LNCaP clone FGC (cell line): Measurements from ENCODE around the gene TACR1.
"Not testable (repeated sequence)": the region's sequence is repeated elsewhere in the genome, so short reads cannot be mapped to it uniquely, and the experiment has no call there.

Experiments used
- DNase-seq: peaks from one replicate; pipeline ENCODE4 v3.0.0-alpha.2; 2011; ENCODE audit warnings: low read depth
- H3K4me3 ChIP-seq: 2 replicates; pipeline ENCODE4 v1.5.1; 2011; ENCODE audit warnings: mild to moderate bottlenecking, low read depth, low read length, control low read depth
- CTCF ChIP-seq: IDR thresholded peaks from 2 replicates; pipeline ENCODE4 v1.5.1; 2012; ENCODE audit warnings: mild to moderate bottlenecking; ENCODE audit not compliant: control insufficient read depth, insufficient read depth; ENCODE audit errors: extremely low read depth

TACR1 gene

GRCh38 chr2:75146606-75147332 lies 52.6 kb downstream of the TACR1 start:
- TF ChIP-seq CTCF, result no peak
- no peak overlapping the region for H3K4me3 ChIP-seq
- DNase-seq, result no peak

GRCh38 chr2:75146221-75146605 lies 53.1 kb downstream of the TACR1 start:
- DNase-seq, H3K4me3 ChIP-seq: not testable (repeated sequence)

- no peak for TF ChIP-seq CTCF
- H3K4me3 ChIP-seq, result no peak overlapping the region
- no peak for DNase-seq
These were observed 57.2 kb downstream of the TACR1 start for GRCh38 chr2:75142081-75142480.

- TF ChIP-seq CTCF, result no peak
- no peak overlapping the region for H3K4me3 ChIP-seq
- no peak for DNase-seq
These were observed 59.0 kb downstream of the TACR1 start for GRCh38 chr2:75140288-75140687.

GRCh38 chr2:75139171-75139570 lies 60.1 kb downstream of the TACR1 start:
- DNase-seq, result no peak
- no peak for TF ChIP-seq CTCF
- no peak overlapping the region for H3K4me3 ChIP-seq

GRCh38 chr2:75138528-75138927 lies 60.8 kb downstream of the TACR1 start:
- H3K4me3 ChIP-seq, result no peak overlapping the region
- no peak for TF ChIP-seq CTCF
- DNase-seq, result no peak

- no peak for DNase-seq
- no peak for TF ChIP-seq CTCF
- H3K4me3 ChIP-seq, result no peak overlapping the region
These were observed 63.4 kb downstream of the TACR1 start for GRCh38 chr2:75135776-75136400.
